GM18909 (cell line): ENCODE results near the gene AMIGO2.
A peak's percentile ranks its signal among the peaks of the same experiment; 100 is the strongest.

ENCODE experiments used
- ATAC-seq: cut with Tn5 transposase; IDR thresholded peaks from one replicate; pipeline ENCODE4 v1.9.1; 2021; ENCODE audit warnings: mild to moderate bottlenecking; ENCODE audit not compliant: unreplicated experiment, poor library complexity

AMIGO2 gene

GRCh38 chr12:47099610-47100009 lies 19.9 kb upstream of the AMIGO2 start:
- no peak for ATAC-seq

GRCh38 chr12:47098099-47098498 lies 18.3 kb upstream of the AMIGO2 start:
- ATAC-seq: no peak

GRCh38 chr12:47097276-47097896 lies 17.6 kb upstream of the AMIGO2 start:
- no peak for ATAC-seq

GRCh38 chr12:47095446-47096236 lies 15.9 kb upstream of the AMIGO2 start:
- no peak for ATAC-seq

GRCh38 chr12:47094804-47095203 lies 15.0 kb upstream of the AMIGO2 start:
- ATAC-seq: no peak

GRCh38 chr12:47091009-47091408 lies 11.2 kb upstream of the AMIGO2 start:
- no peak for ATAC-seq

- no peak for ATAC-seq
Observed at GRCh38 chr12:47088021-47088944, 8.5 kb upstream of the AMIGO2 start.

GRCh38 chr12:47087088-47087688 lies 7.4 kb upstream of the AMIGO2 start:
- ATAC-seq: no peak

- ATAC-seq: peak; percentile 56
Observed at GRCh38 chr12:47085815-47086252, 6.1 kb upstream of the AMIGO2 start.

GRCh38 chr12:47084172-47084571 lies 4.4 kb upstream of the AMIGO2 start:
- no peak for ATAC-seq

- ATAC-seq: no peak
Observed at GRCh38 chr12:47082796-47083621, 3.2 kb upstream of the AMIGO2 start.

GRCh38 chr12:47082283-47082682 lies 2.5 kb upstream of the AMIGO2 start:
- ATAC-seq: no peak

- no peak for ATAC-seq
Observed at GRCh38 chr12:47080725-47081502, 1.2 kb upstream of the AMIGO2 start.

- ATAC-seq: peak; percentile 23
Observed at GRCh38 chr12:47079981-47080724, 394 bp upstream of the AMIGO2 start.

GRCh38 chr12:47078733-47079467 lies 859 bp downstream of the AMIGO2 start:
- ATAC-seq: no peak

- no peak for ATAC-seq
Observed at GRCh38 chr12:47078086-47078395, 1.7 kb downstream of the AMIGO2 start.

GRCh38 chr12:47077206-47078085 lies 2.3 kb downstream of the AMIGO2 start:
- no peak for ATAC-seq
